ENCODE data around the gene LRRC53.

The LRRC53 gene

DNA sequence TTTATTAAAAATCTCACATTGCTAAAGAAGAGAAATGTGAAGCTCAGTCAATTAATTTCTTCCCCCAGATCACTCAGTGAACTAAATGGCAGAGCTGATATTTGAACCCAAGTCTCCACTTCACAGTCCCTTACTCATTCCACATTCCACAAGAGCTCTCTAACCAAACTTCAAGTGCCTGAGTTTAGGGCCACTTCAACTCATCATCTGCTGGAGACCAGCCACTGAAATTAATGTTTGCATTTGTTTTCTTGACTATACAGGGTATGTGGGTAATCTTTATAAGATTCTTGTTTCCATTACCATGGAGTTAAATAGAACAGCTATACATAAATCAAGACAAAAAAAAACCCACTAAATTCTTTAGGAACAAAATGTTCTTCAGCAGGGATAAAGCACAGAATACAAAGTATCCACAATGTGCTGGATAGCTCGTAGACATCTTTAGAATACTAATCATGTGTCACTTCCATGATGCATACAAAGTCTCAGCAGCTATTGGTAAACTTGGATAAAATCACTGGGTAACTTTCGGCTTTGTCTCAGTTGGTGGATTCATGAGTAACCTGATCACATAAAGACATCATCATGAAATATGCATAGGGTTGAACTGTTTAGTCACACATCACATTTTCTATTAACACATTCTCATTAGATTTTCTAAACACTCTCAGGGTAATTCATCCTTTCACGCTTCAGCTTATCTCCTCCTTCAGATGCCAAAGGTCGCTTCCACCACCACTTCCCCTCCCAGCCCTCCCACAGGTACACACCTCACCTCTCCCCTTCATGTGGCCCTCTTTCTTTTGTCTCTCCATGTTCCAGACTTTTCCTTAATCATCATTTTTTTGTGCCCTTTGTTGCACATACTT lies 89.8 kb downstream of the LRRC53 start:
- no peak for DNase-seq (ENCODE audit: low read depth in 1 of 2, low spot score in 1 of 2)
- in situ Hi-C loops (cut with HindIII; ENCODE audit: low pct_unique_long_range_greater_than_20kb, low sequenced_read_pairs): no loop called here
- no peak for TF ChIP-seq JUND (IDR thresholded peaks at IDR 0.05; ENCODE audit: low read depth)

- TF ChIP-seq JUND (IDR thresholded peaks at IDR 0.05; ENCODE audit: low read depth): no peak
- in situ Hi-C loops (cut with HindIII; ENCODE audit: low pct_unique_long_range_greater_than_20kb, low sequenced_read_pairs): no loop called here
- DNase-seq (ENCODE audit: low read depth in 1 of 2, low spot score in 1 of 2): no peak
Measured at GRCh38 chr1:74420467-74420866, 91.9 kb downstream of the LRRC53 start.
